ENCODE results near the gene ATP6V0E2.
"Not testable (repeated sequence)": the region's sequence is repeated elsewhere in the genome, so short reads cannot be mapped to it uniquely, and the experiment has no call there.

The ATP6V0E2 gene

DNA sequence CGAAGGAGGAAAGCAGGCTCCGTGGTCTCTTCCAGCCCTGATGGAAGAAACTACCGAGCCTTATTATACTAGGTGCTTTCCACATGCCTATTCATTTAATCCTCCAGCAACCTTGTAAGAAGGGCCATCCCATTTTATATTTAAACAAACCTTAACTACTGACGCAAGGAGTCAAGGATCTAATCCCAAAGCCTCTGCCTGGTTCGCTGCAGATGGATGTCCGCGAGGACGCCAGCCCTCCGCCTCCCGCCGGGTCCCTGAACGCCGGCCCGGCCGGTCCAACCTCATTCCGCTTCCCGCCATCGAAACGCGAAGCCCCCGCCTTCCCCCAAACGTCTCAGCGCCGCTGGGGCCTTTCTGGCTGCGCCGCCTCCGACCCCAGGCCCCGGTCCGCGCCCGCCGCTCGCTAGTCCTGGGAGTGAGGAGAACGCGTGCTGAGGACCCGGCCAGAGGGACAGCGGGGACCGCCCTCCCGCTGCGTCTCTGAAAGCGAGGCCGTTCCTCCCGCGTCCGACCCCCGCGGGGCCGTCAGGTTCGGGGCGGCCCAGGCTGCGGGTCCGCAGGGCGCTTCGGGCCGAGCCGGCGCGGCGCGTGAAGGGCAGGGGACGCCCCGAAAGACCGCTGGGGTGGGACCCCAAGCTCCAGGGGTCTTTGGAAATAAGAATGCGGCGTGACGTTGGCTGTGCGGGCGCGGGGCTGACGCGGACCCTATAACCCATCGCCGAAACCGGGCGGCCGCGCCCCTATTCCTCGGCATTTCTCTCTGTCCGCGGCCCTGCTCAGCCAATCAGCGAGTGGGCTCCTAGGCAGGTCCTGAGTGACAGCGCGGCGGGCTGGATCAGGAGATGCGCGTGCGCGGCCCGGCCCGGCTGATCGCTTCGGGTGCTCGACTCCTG, at the start of gene ATP6V0E2:
ATP6V0E2 (plus strand) TSS at position 896 of the 896 bp plus-strand sequence. CDS start 97 bp downstream, outside the sequence.
- peak; percentile 95 for DNase-seq

DNA sequence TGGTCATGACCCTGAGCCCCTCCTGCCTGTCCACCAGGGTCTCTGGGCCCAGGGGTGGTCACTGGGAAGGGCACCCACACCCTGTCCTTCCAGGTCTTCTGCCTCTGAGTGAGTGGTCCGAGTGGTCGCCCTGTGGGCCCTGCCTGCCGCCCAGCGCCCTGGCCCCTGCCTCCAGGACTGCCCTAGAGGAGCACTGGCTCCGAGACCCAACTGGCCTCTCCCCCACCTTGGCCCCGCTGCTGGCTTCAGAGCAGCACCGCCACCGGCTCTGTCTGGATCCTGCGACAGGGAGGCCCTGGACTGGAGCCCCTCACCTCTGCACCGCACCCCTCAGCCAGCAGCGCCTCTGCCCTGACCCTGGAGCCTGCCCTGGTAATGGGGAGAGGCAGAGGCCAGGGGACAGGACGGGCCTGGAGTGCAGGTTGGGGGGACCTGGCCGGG, 49.4 kb upstream of the ATP6V0E2 start:
- DNase-seq, result no peak

DNA sequence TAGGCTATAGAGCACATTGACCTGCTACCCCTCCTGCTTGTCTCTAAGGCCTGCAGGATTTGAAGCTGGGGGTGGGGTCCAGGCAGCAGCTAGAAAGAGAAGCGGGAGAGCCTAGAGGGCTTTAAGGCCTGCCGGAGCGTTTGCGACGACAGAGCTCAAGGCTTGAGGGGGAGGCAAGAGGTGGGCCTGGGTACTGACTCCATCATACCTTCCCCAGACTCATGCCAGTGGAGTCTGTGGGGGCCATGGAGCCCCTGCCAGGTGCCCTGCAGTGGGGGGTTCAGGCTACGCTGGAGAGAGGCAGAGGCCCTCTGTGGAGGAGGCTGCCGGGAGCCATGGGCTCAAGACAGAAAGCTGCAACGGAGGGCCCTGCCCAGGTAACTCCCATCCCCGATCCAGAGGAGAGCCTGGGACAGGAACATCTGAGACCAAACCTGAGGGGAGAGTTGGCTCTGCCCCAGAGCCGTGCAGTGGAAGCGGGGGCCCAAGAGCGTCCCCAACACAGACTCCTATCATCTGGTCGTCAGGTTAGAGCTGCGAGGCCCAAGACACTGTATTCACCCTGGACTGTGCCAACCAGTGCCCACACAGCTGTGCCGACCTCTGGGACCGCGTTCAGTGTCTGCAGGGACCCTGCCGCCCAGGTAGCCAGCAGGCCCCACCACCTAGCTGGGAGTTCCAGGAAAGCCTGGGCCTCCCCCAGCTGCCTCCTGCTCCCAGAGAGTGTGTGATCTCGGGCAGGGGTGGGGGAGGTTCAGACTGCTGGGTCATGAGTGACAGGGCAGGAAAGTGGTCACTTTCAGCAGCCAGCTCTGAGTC, 48.8 kb upstream of the ATP6V0E2 start:
- DNase-seq, result no peak

DNA sequence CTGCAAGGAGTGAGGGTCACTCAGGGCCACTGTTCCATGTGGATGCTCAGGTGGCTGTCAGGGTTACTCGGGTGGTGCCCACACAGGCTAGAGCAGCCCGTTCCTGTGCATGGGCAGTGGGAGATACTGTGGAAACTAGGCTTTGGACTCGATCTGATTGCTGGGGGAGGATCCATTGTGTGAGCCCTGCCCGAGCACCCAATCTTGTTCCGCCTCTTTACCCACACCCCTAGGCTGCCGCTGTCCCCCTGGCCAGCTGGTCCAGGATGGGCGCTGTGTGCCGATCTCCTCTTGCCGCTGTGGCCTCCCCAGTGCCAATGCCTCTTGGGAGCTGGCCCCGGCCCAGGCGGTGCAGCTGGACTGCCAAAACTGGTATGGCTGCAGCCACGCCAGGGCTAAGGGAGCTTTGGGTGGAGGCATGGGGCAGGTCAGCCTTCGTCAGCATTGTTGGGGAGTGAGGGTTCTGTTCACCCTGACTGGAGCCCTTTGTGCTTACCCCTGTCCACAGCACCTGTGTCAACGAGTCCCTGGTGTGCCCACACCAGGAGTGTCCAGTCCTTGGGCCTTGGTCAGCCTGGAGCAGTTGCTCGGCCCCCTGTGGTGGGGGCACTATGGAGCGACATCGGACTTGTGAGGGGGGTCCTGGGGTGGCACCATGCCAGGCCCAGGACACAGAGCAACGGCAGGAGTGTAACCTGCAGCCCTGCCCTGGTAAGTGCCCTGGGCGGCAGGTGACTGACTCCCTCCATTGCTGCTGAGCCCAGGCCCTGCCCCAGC, 48.0 kb upstream of the ATP6V0E2 start:
- no peak for DNase-seq

DNA sequence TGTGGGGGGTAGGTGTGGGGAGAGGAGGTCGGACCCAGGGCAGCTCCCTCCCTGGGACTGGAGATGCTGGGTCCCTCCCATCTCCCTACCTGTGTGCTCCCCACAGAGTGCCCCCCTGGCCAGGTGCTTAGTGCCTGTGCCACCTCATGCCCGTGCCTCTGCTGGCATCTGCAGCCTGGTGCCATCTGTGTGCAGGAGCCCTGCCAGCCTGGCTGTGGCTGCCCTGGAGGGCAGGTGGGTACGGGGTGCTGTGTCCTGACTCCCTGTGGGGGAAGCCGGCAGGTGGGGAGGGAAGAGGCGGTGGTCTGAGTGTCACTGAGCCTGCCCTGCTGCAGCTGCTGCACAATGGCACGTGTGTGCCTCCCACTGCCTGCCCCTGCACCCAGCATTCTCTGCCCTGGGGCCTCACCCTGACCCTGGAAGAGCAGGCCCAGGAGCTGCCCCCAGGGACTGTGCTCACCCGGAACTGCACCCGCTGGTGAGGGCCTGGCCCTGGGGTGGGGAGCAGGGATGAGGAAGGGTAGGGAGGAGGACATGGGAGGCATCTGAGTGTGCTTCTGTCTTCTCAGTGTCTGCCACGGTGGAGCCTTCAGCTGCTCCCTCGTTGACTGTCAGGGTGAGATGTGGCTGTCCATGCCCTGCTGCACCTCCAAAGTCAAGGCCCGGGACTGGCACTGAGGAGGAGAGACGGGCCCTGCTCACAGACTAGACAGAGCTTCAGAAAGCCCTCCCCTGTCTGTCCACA, 47.3 kb upstream of the ATP6V0E2 start:
- no peak for DNase-seq

DNA sequence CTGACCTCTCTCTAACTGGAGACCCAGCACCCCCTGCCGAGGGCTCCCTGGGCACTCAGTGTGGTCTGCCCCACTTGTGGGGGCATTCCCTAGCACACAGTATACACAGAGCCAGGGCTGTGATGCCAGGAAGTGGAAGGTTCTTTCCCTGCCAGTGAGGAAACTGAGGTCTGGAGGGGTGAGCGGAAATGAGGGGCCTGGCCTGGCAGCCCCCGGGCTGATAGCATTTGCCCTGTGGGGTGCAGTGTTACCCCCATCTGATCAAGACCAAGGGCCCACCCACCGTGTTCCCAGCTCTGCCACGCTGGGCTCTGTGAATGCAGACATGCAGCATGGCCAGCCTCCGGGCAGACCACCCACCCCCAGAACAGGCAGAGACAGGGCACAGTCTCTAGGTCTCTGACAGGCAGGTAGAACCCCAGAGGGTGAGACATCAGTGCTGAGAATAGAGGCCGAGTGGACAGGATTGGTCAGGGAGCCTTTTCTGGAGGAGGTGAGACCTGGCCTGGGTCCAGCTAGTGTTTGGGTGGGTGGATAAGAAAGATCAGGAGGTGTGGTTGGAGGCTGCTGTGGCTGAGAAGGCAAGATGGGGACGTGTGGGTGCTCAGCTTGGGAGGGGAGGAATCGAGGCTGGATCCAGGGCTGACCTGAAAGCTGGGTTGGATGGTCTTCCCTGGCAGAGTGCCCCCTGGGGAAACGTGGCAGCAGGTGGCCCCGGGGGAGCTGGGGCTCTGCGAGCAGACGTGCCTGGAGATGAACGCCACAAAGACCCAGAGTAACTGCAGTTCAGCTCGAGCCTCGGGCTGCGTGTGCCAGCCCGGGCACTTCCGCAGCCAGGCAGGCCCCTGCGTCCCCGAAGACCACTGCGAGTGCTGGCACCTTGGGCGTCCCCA, 46.4 kb upstream of the ATP6V0E2 start:
- peak; percentile 36 for DNase-seq

DNA sequence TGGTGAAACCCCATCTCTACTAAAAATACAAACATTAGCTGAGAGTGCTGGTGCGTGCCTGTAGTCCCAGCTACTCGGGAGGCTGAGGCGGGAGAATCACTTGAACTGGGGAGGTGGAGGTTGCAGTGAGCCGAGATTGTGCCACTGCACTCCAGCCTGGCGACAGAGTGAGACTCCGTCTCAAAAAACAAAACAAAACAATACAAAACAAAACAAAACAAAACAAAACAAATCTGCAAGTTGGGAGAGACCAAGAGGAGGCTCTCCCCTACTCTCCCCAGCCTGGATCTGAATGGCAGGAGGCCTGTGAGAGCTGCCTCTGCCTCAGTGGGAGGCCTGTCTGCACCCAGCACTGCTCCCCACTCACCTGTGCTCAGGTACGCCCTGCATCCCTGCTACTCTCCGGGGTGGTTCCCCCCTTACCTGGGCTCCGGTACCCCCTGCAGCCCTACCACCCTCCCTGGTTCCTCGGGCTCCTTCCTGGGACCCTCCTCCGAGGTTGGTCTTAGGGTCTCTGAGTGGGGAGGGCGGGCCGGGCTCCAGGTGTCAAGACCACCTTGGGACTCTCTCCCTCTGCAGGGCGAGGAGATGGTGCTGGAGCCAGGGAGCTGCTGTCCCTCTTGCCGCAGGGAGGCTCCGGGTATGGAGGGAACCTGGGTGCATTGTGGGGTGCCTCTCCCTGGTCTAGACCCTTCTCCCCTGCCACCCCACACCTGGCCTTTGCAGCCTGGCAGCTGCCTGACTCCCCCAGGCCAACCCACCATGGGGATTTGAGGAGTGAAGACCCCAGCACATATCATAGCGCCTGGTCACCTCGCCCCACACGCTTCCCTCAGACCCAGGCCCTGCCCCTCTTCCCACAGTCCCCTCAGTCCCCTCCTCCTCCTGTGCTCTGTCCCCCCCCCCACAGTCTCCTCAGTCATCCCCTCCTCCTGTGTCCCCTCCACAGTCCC, 45.1 kb upstream of the ATP6V0E2 start:
- no peak for DNase-seq

DNA sequence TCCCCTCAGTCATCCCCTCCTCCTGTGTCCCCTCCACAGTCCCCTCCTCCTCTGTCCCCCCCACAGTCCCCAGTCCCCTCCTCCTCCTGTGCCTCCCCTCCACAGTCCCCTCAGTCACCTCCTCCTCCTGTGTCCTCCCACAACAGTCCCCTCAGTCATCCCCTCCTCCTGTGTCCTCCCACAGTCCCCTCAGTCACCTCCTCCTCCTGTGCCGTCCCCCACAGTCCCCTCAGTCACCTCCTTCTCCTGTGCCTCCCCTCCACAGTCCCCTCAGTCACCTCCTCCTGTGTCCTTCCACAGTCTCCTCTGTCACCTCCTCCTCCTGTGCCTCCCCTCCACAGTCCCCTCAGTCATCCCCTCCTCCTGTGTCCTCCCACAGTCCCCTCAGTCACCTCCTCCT, 43.2 kb upstream of the ATP6V0E2 start:
- DNase-seq, result not testable (repeated sequence)

DNA sequence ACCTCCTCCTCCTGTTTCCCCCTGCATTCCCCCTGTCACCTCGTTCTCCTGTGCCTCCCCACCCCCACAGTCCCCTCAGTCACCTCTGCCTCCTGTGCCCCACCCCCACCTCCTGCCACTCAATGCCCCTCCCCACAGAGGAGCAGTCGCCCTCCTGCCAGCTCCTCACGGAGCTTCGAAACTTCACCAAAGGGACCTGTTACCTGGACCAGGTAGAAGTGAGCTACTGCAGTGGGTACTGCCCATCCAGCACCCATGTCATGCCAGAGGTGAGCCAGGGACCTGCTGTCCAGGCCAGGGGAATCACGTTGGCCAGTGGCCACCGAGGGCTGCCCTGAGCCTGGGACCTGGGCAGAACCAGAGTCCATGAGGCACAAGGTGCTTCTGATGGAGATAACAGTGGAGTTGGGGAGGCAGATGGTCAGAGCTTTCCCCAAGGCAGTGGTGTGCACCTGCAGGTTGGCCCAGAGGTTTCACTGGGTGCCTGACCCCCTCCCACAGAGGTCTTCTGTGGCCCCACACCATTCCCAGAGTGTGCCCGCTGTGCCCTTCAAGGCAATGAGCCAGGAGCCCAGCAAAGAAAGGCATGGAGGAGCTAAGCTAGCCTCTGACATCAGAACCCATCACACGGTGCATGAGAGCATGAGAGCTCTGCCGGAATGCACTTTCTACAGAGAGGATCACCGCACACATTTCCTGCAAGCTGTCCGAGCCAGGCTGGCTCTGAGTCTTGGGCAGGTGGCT, 42.6 kb upstream of the ATP6V0E2 start:
- DNase-seq, result no peak

DNA sequence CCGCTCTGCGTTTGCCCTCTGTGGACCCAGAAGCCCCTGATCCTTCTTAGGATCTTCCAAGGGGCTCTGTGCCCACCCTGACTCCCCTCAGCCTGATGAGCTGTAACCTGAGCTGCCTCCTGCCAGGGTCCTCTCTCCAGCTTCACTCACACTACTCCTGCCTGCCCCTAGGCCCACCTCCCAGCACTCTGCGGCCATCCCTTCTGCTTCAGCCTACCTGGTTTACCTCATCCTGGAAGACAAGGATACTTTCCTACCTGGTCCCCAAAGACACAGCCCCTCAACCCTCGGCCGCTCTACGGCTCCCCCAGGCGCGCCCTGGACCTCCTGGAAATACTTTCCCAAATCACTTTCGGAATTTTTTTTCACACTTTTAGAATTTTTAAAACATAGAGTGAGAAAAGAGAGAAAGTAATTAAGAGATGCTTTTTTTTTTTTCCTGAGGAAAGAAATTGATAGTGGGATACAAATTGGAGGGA, 42.0 kb upstream of the ATP6V0E2 start:
- DNase-seq, result no peak

DNA sequence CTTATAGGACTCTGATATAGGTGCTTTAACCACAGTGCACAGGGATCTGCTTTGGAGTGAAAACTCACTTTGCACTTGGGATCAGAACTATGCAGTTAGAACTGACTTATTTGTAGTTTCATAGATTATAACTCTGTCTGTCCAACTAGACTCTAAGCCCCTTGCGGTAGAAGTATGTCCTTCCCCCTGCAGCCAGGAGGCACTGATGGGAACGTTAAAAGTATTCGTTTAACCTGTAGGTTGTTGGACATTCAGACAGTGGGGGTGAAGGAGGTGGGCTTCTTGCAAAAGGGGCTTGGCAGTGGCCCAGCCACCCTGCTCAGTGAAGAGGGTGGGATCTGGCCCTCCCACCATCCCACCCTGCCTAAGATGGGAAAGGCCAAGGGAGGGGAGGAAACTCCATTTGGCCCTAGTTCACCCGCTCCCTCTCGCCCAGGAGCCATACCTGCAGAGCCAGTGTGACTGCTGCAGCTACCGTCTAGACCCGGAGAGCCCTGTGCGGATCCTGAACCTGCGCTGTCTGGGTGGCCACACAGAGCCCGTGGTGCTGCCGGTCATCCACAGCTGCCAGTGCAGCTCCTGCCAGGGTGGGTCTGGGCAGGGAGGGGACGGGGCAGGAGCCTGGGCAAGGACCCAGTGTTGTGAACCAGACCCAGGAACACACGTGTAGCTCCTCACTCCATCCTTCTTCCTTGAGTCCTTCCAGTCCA, 41.3 kb upstream of the ATP6V0E2 start:
- DNase-seq, result no peak

DNA sequence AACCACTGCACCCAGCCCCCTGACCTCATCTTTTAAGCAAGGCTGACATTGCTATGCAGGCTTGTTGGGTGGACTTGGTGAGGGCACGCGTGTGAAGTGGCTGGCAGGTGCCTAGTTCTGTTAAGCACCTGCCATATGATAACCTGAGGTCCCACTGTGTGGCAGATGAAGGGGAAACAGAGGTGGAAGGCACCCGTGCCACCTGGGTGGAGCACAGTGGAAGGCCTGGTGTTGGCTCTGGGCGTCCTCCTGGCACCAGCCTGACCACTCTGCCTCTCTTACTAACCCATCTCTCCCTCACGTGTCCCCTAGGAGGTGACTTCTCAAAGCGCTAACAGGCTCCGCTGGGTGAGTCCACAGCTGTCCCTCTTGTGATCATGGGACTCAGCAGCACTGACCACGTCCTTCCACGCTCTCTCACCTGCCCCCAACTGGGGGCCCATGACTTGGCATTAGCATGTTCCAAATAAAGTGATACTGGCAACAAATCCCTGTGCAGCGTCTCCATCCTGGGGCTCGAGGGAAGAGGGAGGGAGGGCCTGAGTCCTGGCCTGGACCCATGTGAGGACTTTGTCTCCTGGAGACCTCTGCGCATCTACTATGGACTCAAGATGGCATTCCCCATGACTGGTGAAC, 40.2 kb upstream of the ATP6V0E2 start:
- no peak for DNase-seq

DNA sequence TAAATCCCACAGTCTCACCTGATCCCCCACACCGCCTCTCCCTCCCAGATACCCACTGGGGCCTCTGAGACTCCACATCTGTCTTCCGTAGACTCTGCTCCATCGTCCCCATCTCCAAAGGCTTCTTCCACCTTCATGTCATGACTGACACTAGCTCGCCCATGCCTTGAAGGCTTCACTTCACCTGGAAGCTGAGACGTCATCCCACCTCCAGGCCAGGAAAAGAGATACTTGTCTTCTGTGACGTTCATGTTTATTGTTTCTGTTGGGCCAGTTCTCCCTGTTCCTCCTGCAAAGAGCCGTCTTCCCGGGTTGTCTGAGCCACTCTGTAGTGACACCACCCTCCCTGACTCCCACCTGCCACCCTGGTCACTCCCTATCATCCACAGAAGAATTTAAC, 39.2 kb upstream of the ATP6V0E2 start:
- no peak for DNase-seq

DNA sequence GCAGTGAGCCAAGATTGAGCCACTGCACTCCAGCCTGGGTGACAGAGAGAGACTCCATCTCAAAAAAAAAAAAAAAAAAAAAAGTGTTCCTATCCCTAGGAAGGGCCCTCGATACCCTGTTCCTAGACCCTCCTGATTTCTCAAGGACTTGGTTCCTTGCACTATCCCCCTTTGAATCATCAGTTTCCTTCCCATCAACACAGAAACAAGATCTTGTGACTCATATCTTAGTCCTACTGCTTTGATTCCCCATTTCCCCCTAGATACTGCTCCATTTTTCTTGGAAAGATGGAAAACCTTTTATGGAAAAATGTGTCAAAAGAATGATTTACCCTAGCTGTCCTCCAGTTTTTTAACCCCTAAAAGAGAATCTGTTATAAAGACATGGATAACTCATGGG, 37.3 kb upstream of the ATP6V0E2 start:
- no peak for DNase-seq

DNA sequence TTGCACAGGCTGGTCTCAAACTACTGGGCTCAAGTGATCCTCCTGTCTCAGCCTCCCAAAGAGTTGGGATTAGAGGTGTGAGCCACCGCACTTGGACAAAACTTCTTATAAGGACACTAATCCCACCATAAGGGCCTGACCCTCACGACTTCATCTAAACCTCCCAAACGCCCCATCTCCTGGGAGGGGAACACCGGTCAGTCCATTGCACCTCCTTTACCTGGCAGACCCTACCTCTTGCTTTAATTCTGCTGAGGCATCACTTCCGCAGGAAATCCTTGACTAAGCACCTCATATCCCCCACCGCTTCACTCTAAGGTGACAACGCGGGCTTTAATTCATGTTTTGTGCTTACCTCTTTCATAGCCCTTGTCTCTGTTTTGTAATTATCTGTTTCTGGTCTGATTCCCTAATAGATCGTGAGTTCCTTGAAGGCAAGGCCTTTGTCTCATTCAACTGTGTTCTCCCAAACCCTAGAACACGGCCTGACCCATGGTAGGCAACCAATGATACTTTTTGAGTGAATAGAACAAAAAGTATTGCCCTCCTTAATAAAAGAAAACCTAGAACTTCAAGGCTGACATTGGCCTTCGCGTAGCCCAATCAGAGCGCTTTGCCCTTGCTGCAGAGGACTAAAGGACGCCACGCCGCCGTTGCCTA, 36.1 kb upstream of the ATP6V0E2 start:
- no peak for DNase-seq

DNA sequence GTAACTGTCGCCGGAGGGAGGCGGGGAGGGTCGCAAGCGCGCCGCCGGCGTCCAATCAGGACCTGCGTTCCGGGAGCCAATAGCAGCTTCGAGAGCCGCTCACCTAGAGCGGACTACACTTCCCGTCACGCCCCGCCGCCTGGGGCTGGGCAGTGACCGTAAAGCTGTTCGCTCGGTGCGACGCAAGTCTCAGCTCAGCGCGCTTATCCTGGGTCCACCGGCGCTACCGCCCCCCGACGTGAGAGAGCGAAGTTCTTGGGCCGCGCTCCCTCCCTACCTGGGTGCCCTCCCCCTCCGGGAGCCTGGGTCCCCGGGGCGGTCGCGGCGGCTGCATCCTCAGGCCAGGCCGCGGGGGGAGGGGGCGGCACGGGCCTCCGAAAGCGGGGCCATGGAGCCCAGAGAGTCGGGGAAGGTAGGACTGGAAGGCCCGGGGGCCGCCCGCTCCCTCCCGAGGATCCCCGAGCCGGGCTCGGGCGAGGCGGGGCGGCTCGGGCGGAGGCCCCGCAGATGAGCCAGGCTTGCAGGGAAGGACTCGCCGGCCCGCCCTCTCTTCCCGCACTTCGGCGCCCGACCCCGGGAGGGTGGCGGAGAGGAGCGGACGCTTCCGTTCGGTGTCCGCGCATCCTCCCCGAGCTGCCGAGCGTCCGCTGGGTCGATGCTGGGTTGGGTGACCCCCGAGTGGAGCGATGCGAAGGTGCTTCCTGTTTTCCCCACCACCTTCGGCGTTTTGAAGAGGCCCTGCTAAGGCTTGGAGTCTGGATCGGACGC, 35.4 kb upstream of the ATP6V0E2 start, which contains the start of gene ZNF862:
ZNF862 (plus strand) TSS at position 152 of the 768 bp plus-strand sequence; CDS start at position 389, 237 bp downstream.
- peak; percentile 99 for DNase-seq
